ENCODE measurements around the gene DCP1A.

Gene DCP1A

DNA sequence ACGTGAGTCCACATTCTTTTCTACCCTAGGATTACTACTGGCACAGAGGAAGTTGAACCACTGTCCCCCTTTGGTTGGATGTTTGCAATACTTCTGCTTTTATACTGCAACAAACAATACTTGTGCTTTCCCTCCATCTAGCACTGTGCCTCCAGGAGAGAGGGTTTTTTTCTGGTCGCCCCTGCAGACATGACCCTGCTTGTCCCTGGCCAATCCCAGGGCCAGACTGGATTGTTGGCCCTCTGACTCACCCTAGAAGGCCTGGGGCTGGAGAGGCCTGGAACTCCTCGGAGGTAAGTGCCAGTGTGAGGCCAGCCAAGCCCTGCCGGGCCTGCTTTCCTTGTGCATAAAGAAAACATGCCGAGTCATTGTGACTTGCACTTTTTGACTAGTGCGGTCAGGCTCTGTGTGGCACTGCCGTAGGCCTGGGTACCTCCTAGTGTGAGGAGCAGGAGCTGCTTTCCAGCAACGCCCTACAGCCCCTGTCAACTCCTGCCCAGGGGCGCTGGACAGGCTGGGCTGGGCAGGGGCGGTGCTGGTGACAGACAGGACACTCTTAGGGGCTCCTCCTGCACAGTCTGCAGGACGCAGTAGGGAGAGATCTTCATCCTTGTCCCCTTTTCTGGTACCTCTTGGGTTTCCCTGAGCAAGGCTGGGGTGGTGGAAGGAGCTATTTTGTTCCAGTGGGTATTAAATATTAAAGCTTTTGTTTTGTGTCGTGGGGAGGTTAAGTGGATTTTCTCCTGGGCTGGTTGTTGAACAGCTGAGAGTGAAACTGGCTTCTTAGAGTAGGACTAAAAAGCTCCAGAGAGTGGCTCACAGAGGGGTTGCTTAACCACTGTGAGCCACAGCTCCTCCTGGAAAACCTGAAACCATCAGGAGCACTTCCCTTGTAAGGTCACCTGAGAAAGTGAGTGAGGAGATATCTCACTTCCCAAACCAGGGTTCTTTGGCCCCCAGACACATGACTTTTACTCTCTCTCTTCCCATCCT lies 77.2 kb downstream of the DCP1A start:
- TF ChIP-seq, protein P1, sequence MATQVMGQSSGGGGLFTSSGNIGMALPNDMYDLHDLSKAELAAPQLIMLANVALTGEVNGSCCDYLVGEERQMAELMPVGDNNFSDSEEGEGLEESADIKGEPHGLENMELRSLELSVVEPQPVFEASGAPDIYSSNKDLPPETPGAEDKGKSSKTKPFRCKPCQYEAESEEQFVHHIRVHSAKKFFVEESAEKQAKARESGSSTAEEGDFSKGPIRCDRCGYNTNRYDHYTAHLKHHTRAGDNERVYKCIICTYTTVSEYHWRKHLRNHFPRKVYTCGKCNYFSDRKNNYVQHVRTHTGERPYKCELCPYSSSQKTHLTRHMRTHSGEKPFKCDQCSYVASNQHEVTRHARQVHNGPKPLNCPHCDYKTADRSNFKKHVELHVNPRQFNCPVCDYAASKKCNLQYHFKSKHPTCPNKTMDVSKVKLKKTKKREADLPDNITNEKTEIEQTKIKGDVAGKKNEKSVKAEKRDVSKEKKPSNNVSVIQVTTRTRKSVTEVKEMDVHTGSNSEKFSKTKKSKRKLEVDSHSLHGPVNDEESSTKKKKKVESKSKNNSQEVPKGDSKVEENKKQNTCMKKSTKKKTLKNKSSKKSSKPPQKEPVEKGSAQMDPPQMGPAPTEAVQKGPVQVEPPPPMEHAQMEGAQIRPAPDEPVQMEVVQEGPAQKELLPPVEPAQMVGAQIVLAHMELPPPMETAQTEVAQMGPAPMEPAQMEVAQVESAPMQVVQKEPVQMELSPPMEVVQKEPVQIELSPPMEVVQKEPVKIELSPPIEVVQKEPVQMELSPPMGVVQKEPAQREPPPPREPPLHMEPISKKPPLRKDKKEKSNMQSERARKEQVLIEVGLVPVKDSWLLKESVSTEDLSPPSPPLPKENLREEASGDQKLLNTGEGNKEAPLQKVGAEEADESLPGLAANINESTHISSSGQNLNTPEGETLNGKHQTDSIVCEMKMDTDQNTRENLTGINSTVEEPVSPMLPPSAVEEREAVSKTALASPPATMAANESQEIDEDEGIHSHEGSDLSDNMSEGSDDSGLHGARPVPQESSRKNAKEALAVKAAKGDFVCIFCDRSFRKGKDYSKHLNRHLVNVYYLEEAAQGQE (IDR thresholded peaks at IDR 0.05; ENCODE audit: insufficient read depth in 1 of 2, low read depth in 2 of 2, low read length in 2 of 2) = no peak
- TF ChIP-seq SIN3A (IDR thresholded peaks at IDR 0.05; ENCODE audit: borderline replicate concordance, insufficient read depth, low read length) = no peak
- no peak for TF ChIP-seq POLR2AphosphoS5 (IDR thresholded peaks at IDR 0.05; ENCODE audit: low read depth, low read length)
- TF ChIP-seq TAF1 (IDR thresholded peaks at IDR 0.05; ENCODE audit: borderline replicate concordance, insufficient read depth, low read length) = no peak
- TF ChIP-seq FOXP2 (optimal IDR thresholded peaks at IDR 0.05; ENCODE audit: borderline replicate concordance, extremely low read depth, extremely low read length, insufficient read depth) = no peak

DNA sequence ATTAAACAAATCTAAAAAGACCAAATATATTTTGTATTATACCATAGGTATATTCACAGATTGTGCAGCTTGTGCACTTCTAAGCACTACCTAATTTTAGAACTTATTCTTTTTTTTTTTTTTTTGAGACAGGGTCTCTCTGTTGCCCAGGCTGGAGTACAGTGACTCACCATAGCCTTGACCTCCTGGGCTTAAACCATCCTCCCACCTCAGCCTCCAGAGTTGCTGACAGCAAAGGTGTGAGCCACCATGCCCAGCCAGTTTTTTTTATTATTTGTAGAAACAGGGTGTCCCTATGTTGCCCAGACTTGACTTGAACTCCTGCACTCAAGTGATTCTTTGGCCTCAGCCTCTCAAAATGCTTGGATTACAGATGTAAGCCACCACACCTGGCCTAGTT lies 79.6 kb downstream of the DCP1A start:
- TF ChIP-seq, protein P1 (IDR thresholded peaks at IDR 0.05; ENCODE audit: insufficient read depth in 1 of 2, low read depth in 2 of 2, low read length in 2 of 2) = no peak
- TF ChIP-seq SIN3A (IDR thresholded peaks at IDR 0.05; ENCODE audit: borderline replicate concordance, insufficient read depth, low read length) (no peak), FOXP2 (optimal IDR thresholded peaks at IDR 0.05; ENCODE audit: borderline replicate concordance, extremely low read depth, extremely low read length, insufficient read depth) (no peak), TAF1 (IDR thresholded peaks at IDR 0.05; ENCODE audit: borderline replicate concordance, insufficient read depth, low read length) (no peak), POLR2AphosphoS5 (IDR thresholded peaks at IDR 0.05; ENCODE audit: low read depth, low read length) (no peak)

- no peak for TF ChIP-seq SIN3A (IDR thresholded peaks at IDR 0.05; ENCODE audit: borderline replicate concordance, insufficient read depth, low read length)
- TF ChIP-seq, protein P1 (IDR thresholded peaks at IDR 0.05; ENCODE audit: insufficient read depth in 1 of 2, low read depth in 2 of 2, low read length in 2 of 2) = no peak
- TF ChIP-seq POLR2AphosphoS5 (IDR thresholded peaks at IDR 0.05; ENCODE audit: low read depth, low read length) = no peak
- no peak for TF ChIP-seq FOXP2 (optimal IDR thresholded peaks at IDR 0.05; ENCODE audit: borderline replicate concordance, extremely low read depth, extremely low read length, insufficient read depth)
- no peak for TF ChIP-seq TAF1 (IDR thresholded peaks at IDR 0.05; ENCODE audit: borderline replicate concordance, insufficient read depth, low read length)
These were observed 82.6 kb downstream of the DCP1A start for GRCh38 chr3:53264718-53265117.

- TF ChIP-seq POLR2AphosphoS5 (IDR thresholded peaks at IDR 0.05; ENCODE audit: low read depth, low read length) (no peak), TAF1 (IDR thresholded peaks at IDR 0.05; ENCODE audit: borderline replicate concordance, insufficient read depth, low read length) (no peak), FOXP2 (optimal IDR thresholded peaks at IDR 0.05; ENCODE audit: borderline replicate concordance, extremely low read depth, extremely low read length, insufficient read depth) (no peak), SIN3A (IDR thresholded peaks at IDR 0.05; ENCODE audit: borderline replicate concordance, insufficient read depth, low read length) (no peak)
- TF ChIP-seq, protein P1 (IDR thresholded peaks at IDR 0.05; ENCODE audit: insufficient read depth in 1 of 2, low read depth in 2 of 2, low read length in 2 of 2) = no peak
These were observed 83.4 kb downstream of the DCP1A start for GRCh38 chr3:53263907-53264306.

Measured in PFSK-1 (cell line).